Stimulated activated CD4-positive, alpha-beta T cell treated with anti-CD3 and anti-CD28 coated beads, Interleukin-12 subunit alpha, Interleukin-12 subunit beta, amount 100 ng/mL, for 48 hours (primary cell): ENCODE measurements around the gene ATE1.

Experiments used
- DNase-seq, 3 donors: peaks; one replicate each; pipeline ENCODE4 v3.0.0-alpha.2; 2020; ENCODE audit warnings: low read depth in 2 of 3, low spot score in 1 of 3

ATE1 gene

GRCh38 chr10:121741248-121741792, 186.5 kb downstream of the ATE1 start:
- DNase-seq = no peak

DNA sequence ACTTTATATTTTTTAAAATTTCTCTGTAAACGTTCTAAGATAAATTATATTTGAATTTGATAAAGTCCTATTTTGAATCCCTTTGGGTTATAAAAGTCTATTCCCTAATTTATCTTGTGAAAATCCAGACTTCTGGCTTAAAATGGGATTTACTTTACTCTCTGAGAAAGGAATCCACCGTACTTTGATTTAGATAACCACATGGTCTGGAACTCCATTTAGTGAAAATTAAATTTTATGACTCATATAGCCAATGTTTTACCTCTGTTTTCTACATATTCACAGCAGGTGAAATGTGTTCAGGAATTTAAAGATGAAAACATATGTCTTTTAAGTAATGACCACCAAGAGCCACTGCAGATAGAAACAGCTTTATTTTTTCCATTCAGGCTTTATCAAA, 187.8 kb downstream of the ATE1 start:
- DNase-seq = no peak

DNA sequence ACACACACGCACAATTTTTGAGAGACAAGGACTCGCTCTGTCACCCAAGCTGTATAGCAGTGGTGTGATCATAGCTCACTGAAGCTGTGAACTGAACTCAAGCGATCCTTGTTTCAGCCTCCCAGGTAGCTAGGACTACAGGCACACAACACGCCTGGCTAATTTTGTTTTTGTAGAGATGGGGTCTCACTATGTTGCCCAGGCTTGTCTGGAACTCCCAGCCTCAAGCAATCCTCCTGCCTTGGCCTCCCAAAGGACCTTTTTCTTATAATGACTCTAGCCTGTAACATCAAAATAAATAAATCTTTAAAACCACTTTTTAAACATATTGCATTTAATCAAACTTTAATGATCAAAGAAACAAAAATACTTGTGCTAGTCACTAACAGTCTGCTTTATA, 188.7 kb downstream of the ATE1 start:
- no peak for DNase-seq

DNA sequence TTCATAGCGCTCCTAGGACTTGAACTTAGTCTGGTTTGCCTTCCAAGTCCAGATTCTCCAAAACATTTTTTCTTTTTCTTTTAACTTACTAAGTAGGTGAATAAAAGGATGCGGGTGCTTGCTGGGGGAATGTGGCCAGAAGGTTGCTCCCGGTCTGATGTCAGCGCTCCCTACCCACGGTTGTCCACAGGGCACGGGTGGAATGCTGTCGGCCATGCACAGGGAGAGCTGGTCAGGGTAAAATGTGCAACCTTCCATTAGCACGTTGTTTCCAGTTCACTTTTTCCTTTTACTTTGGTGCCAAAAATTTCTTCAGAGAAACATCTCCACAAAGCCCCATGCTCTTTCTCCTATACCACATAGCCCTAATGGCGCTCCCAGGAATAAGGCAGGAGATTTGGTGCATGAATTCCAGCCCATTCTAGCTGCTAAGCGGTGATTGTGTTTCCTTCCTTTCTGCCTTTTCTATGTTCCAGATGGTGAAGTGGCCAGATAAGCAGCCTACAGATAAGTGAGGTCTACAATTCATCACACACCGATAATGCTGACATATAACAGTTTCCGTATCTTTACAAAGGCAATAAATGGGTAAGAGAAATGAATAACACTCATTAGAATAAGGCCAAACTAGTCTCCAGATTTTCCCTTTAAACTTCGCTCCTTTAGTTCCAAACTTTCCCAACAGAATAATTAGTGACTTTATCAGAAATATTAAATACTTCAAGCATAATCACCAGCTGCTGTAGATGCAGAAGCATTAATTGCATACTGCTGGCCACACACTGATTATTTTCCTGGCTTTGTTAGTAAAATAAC, 191.3 kb downstream of the ATE1 start:
- DNase-seq = no peak

GRCh38 chr10:121735263-121735662, 192.6 kb downstream of the ATE1 start:
- DNase-seq = no peak

GRCh38 chr10:121734589-121735045, 193.2 kb downstream of the ATE1 start:
- peak in 1 of 3 donors; percentile 20 for DNase-seq

GRCh38 chr10:121732656-121733445, 195.0 kb downstream of the ATE1 start:
- DNase-seq = no peak

GRCh38 chr10:121732172-121732571, 195.7 kb downstream of the ATE1 start:
- no peak for DNase-seq

DNA sequence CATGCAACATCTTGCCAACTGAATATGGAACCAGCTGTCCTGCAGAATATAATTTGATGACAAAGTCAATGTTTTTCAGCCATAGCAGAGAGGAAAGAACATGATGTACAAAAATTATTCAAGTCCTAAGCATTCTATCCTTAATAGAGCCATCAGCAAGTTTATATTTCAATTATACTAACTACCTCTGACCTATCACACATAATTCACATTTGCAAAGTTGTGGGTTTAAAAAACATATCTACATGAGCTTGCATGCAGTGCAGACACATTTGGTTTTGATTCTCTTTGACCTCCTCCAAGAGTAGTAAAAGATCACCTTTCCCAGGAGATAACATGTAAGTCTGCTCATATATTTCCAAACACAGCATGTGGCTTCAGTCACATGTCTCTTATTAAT, 203.5 kb downstream of the ATE1 start:
- DNase-seq = no peak

DNA sequence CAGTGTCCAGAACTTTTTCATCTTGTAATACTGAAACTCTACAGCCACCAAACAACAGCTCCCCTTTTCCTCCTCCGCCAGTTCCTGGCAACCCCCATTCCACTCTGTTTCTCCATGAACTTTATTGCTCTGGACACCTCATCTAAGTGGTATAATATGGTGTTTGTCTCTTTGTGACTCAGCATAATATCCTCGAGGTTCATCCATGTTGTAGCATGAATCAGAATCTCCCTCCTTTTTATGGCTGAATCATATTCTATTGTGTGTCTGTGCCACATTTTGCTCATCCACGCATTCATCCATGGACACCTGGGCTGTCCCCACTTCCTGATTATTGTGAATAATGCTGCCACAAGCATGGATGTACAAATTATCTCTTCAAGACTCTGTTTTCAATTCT, 205.2 kb downstream of the ATE1 start:
- DNase-seq = no peak

GRCh38 chr10:121721257-121721656, 206.6 kb downstream of the ATE1 start:
- DNase-seq = no peak

DNA sequence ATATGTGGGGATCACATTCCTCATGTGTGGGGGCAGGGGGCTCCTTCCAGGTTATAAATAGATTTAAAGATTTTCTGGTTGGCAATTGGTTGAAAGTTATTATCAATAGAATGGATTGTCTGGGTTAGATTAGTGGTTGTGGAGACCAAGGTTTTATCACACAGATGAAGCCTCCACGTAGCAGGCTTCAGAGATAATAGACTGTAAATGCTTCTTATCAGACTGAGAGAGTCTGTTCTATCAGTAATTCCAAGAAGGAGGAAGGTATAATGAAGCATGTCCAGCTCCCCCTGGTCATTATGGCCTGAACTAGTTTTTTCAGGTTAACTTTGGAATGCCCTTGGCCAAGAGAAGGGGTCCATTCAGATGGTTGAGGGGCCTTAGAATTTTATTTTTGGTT, 211.9 kb downstream of the ATE1 start:
- DNase-seq = no peak

- DNase-seq = no peak
Measured at GRCh38 chr10:121715076-121715475, 212.8 kb downstream of the ATE1 start.

DNA sequence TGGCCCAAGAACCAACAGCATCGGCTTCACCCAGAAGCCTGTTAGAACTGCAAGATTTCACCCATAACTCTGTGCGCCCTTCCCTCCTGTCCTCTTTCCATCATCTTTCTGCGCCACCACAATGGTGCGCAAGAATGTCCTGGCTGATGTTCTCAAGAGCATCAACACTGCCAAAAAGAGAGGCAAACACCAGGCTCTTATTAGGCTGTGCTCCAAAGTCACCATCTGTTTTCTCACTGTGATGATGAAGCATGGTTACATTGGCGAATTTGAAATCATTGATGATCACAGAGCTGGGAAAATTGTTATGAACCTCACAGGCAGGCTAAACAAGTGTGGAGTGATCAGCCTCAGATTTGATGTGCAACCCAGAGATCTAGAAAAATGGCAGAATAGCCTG, 214.3 kb downstream of the ATE1 start:
- DNase-seq = no peak

DNA sequence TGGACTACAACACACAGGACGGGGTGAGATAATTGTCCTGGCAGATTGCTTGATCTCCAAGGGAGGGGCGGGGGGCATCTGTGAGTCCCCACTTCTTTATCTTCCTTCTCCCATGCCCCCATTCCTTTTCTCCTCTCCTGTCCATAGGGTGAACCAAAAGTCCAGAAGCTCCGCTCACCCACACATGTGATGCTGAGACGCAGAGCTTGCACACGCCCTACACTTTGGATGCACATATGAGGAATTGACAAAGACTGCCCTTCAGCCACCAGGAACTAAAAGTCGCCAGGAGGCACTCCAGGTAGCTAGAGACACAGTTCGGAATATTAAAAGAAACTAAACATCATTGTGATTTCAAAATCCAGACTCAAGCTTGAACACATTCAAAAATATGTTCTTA, 216.9 kb downstream of the ATE1 start:
- DNase-seq = no peak

GRCh38 chr10:121710207-121710606, 217.6 kb downstream of the ATE1 start:
- no peak for DNase-seq

DNA sequence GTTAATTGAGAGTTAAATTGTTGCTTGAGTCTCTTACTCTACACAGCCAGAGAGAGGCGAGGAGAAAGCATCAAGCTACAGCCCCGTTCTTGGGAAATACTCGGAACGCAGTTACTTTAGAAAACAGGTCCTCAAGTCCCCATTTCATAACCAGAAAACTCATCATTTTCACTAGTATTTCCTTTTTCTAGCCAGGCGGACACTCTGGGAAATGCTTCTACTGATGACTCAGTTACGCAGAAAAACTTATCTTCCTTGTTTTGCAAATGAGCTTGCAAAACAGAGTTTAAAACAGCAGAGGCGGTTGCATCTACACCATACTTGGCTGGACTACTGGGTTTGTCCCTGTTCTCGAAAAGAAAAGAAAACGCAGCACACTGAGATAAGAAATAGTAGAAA, 218.2 kb downstream of the ATE1 start:
- no peak for DNase-seq

DNA sequence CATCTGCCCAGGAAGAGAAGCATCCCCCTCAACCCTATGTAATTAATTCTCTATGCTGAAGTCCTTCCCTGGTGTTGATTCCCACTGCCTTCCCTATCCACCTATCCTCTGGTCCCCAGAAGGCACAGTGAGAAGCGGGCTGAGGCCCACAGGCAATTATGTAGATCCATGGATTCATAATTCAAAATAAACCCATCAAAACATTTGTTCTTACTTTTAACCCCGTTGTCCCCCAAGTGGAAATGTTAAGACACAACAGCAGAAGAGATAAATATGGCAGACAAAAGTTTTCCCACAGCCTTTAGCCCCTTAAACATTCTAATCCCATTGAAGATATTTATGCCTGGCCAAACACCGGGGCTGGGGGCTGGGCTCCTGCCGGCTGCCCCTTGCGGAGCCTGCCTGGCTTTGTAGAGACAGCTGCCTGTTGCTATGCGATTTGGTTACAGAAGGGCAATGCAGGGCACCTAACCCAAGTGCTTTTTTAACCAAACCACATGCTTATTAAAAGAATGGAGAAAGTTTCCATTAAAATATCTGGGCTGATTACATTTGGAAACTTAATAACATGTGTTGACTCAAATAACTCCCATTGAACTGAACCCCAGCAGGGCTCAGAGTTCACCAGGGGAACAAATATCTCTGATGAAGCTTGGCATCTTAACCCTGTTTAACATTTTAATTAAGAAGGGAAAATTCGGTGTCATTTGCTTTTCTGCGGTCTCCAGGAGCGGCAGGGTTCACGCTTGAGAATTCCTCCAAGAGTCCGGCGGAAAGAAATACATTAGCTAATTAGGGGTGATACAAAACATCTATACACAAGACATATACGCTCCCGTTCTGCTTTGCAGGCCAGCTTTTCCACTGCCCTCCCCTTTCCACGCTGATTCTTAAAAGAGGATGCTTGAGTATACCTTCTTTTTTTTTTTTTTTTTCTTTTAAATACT, 218.8 kb downstream of the ATE1 start:
- DNase-seq = no peak

DNA sequence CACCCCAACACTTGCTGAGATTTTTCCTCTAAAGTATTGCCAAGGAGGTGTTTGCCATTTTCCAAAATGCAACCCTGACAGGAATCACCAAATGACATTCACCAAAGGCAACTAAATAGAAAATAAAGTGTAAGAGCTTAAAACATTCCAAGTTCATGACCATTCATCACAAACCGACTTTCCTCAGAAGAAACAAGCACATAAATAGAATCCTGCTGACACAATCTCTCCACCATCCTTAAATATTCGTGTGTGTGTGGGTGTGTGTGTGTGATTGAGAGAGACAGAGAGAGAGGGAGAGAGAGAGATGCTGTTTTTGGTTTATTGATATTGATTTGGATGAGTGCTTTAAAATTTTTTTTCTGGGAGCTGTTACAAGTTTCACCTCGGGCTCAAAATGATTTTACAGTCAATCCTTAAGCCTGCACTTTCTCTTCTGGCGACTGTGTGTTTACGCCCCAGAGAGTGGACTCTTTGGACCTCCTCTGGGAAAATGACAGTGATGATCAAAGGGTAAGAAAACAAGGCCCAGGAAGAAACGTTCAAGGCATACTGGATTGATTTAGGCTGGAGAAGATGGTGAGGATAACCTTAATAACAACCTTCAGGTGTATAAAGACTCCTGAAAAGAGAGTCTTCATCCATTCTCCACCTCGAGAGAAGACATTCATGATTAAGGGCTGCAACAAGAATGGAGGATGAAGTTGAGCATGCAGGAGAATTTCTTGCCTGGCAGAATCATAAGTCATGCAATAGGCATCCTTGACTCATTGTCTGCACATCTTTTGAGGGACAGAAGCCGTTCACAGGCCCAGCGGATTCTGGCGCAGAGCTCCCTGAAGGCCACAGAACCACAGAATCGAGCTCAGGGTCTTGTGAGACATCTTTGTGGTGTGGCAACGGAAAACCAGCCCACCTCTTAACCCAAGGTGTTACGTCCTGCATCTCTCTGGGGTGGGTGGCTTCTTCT, 225.2 kb downstream of the ATE1 start:
- DNase-seq = no peak

DNA sequence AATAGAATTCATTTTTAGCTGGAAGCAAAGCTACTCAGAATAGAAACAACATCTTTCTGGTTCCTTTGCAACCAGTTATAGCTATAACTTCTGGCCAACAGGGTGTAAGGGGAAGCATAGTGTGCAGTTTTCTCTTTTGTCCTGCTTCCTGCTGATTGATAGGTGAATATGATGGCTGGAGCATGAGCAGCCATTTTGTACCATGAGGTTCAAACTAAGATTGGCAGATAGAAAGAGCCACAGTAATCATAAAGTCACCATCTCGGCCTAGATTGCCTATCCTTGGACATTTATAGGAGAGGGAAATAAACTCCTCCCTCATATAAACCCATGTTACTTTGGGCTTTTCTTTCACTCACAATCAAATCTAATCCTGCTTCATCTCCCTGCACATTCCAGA, 227.4 kb downstream of the ATE1 start:
- no peak for DNase-seq
